HuH-7 (cell line): ENCODE results near the gene PPA1.
"Not testable (repeated sequence)": the region's sequence is repeated elsewhere in the genome, so short reads cannot be mapped to it uniquely, and the experiment has no call there.

ENCODE experiments used
- DNase-seq: peaks from one replicate; pipeline ENCODE4 v3.0.0; 2011; ENCODE audit warnings: low spot score

PPA1 gene

DNA sequence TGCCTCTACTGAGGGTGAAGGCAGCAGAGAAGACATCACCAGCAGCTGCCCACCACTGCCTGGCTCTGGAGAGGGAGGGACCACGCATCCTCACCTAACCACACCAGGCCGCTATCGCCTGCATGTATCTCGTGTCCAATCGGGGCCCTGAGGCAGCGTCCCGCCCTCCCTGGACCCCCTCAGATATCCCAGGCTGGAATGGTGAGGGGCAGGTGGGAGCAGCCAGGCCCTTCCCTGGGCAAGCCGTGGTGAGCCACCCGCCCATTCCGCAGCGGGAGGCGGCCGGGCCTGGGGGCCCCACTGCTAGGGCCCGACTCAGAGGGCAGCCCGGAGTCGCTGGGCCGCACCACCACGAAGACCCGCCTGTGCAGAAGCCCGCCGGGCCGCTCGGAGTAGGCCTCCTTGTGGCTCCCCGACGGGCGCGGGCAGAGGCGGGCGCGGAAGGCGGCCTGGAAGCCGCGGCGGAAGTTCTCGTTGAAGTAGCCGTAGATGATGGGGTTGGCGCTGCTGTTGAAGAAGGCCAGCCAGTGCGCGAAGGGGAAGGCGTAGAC, 21.6 kb upstream of the PPA1 start:
- DNase-seq, result no peak

DNA sequence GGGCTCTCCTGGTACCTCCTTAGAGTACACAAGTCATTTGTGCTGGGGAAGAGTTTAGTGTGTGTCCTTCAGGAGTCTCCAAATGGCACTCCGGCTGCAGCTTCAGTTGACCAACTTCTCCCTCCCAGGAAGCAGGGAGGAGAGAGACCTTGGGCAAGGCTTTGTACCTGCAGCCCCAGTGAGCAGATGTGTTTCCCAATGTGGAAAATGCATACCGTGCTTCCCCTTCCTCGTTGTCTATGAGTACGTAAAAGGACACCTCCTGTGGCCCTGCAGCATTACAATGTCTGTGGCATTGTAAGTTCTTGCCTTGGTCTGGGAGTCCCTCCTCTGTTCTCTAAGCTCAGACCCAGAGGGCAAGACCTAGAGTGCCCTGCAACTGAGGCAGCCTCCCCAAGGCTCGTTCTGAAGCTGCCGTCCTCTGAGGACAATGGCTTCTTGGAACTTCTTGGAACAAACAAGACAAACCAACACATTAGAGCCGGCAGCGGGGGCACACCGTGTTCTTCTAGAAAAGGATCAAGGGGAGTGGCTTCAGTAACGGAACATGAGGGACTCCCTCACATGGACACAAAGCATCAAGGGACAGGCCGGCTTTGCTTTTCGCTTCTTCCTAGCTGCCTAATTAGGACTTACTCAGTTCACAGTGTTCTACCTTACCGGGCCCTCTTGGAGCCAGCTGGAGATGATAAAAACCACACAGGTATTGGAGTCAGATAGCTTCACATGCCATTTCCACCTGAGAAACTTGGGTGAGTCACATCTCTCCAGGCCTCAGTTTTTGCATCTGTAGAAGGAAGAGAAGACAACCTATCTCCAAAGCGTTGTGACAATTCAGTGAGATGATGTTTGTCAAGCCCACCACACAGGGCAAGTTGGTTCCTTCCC, 20.9 kb upstream of the PPA1 start:
- no peak for DNase-seq

GRCh38 chr10:70250961-70251680, 17.9 kb upstream of the PPA1 start:
- DNase-seq, result no peak

- DNase-seq, result no peak
Observed at GRCh38 chr10:70247360-70247759, 14.1 kb upstream of the PPA1 start.

- DNase-seq, result no peak
Observed at GRCh38 chr10:70241081-70241480, 7.9 kb upstream of the PPA1 start.

GRCh38 chr10:70239986-70240385, 6.8 kb upstream of the PPA1 start:
- DNase-seq, result not testable (repeated sequence)

DNA sequence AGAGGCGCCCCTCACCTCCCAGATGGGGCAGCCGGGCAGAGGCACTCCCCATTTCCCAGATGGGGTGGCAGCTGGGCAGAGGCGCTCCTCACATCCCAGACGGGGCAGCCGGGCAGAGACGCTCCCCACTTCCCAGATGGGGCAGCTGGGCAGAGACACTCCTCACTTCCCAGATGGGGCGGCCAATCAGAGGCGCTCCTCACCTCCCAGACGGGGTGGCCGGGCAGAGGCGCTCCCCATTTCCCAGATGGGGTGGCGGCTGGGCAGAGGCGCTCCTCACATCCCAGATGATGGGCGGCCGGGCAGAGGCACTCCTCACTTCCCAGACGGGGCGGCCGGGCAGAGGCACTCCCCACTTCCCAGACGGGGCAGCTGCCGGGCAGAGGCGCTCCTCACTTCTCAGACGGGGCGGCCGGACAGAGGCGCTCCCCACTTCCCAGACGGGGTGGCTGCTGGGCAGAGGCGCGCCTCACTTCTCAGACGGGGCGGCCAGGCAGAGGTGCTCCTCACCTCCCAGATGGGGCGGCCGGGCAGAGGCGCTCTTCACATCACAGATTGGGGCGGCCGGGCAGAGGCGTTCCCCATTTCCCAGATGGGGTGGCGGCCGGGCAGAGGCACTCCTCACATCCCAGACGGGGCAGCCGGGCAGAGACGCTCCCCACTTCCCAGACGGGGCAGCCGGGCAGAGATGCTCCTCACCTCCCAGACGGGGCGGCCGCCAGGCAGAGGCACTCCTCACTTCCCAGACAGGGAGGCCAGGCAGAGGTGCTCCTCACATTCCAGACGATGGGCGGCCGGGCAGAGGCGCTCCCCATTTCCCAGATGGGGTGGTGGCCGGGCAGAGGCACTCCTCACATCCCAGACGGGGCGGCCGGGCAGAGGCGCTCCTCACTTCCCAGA, 6.1 kb upstream of the PPA1 start:
- DNase-seq, result not testable (repeated sequence)

GRCh38 chr10:70237958-70238536, 4.8 kb upstream of the PPA1 start:
- not testable (repeated sequence) for DNase-seq

DNA sequence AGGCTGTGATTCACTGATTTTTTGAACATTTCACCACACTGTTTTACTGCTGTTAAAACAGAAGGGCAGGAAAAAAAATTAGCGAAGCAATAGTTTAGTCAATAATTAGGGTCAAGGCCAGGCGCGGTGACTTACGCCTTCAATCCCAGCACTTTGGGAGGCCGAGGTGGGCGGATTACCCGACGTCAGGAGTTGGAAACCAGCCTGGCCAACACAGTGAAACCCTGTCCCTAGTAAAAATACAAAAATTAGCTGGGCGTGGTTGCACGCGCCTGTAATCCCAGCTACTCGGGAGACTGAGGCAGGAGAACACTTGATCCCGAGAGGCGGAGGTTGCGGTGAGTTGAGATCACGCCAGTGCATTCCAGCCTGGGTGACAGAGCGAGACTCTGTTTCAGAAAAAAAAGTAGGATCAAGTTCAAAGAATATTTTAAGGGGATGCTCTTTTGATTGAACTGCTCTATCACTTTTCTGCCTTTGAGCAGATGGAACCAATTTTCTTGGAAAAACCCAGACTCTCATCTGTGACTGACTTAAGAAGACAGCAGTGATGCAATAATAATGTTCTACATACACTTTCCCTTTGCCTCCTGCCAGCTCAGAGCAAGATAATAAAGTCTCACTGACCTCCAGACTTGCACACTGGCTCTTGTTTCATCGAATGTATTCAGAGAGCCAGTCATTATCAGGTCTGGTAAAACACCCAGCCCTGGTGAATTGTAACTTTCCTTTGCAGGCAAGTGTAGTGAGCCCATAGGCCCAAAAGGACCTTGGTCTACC, 1.6 kb upstream of the PPA1 start:
- peak; percentile 40 for DNase-seq

GRCh38 chr10:70233939-70234300, 691 bp upstream of the PPA1 start:
- DNase-seq, result no peak

GRCh38 chr10:70232859-70233108, 445 bp downstream of the PPA1 start:
- DNase-seq, result no peak

DNA sequence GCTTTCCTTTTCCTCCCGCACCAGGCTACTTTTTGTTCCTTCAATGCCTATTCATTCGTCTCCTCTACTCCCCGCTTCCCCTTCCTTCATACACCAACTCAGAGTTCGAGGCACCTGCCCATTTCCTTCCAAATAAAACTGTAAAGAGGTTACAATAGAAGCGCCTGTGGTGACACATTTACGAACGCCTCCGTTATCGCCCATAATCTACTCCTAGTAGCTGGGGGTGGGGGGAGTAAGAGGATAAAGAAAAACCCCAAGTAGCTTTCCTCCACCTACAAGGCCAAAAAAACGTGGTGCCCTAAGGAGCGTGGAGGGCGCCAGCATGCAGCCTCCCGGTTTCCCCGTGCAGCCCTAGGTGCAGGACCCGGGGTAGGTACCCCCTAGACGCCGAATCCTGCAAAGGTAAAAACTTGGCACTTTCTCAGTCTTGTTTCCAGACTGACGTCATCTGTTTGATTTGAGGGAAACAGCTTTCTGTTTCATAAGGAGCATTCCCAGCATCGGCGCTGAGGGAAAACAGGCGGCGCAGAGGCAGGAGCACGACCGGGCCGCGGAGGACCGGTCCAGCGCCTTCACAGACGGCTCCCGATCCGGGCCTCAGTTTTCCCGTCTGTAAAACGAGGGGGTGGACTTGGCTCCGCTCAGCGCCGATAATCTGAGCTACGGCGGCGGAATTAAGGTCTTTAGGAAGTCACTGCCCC, 922 bp downstream of the PPA1 start:
- peak; percentile 56 for DNase-seq

DNA sequence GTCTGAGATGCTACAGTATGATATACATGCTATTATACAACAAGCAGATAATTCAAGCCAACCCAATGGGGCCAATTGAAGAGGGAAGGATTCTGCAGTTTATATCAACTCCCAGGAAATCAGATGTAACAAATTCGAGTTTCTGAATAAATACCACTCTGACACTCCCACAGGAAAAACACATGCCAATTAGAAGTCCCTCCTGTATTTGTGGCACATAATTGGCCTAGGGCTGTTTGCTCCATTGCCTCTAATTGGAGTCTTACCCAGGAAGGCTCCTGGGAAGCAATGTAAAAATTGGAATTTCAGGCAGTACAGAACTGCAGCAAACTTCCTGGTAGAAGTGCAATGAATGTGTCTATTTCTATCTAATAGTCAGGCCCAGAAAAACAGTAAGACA, 4.7 kb downstream of the PPA1 start:
- no peak for DNase-seq

DNA sequence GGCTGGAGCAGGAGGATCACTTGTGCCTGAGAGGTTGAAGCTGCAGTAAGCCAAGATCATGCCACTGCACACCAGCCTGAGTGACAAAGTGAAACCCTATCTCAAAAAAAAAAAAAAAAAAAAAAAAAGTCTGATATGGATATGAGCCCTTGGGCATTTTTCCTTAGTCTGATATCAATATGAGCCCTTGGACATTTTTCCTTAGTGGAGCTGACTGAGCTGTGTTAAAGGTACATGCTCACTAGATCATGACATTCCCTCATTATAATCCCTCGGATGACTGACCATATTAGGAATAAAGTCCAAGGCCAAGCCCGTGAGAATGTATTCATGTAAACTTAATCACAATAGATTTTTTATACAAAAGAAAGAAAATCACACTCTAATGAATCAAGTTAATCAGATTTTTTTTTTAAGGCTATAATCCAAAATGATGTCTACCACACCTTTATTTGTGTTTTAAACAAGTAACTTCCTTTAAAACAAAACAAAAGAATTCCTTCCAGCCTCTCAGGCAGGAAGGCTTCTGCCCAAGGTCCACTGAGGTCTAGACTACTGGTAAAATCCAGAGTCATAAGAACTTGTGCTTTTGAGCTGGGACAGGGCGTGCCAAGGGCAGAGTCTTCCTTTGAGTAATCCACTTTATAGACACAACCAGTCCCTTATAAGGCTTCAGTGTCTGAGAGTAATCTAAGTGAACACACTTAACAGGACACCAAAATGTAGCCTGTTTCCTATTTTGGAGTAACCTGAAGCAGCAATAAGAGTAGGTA, 5.5 kb downstream of the PPA1 start:
- no peak for DNase-seq

DNA sequence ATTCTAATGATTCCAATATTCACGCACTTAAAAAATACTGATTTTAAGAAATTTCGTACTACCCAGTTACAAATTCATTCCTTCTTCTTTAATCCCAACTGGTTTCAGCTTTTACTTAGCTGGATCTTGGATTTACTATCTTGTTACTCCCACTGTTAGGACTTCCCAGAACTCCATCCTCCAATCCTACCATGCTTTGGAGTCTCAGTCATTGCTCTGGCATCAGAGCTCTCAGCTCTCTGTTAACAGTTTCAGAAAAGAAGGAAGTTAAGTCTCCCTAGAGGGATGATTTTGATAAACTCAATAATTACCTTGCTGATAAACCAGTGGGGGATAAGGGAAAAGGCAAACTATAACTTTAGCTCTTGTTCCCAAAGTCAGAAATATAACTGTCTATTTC, 9.5 kb downstream of the PPA1 start:
- no peak for DNase-seq

- not testable (repeated sequence) for DNase-seq
Observed at GRCh38 chr10:70222811-70223447, 10.3 kb downstream of the PPA1 start.

GRCh38 chr10:70222340-70222794, 10.9 kb downstream of the PPA1 start:
- no peak for DNase-seq

DNA sequence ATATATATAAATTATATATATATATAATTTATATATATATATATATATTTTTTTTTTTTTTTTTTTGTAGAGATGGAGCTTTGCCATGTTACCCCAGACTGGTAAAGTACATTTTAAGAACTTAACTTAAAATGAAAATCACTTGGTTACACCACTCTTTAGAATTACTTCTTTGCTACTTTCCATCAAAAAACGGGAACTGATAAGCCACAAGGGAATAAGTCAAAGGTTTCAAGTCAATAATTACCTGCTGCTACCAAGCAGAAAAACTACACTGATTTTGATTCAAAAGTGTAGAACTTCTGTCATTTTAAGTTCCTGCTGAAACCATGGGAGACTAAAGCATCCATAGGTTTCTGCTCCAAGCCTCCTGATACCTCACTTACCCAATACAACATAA, 12.2 kb downstream of the PPA1 start:
- DNase-seq, result no peak

DNA sequence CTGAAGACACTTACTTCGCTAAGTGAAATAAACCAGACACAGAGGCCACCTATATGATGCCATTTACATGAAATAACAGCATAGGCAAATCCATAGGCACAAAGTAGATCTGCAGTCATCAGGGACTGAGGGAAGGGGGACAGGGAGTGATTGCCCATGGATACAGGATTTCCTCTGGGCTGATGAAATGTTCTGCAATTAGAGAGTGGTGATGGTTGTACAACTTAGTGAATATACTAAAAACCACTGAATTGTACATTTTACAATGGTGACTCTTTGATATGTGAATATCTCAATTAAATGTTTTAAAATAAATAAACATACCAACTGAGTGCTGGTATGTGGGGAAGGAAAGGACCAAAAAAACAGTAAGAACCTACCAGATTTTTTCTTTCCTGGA, 20.4 kb downstream of the PPA1 start:
- DNase-seq, result no peak
